SK-N-SH (cell line): ENCODE results near the gene BMPR1A. TPM values are rescaled to one million over a fixed set of nuclear protein-coding genes. Genes with fewer than 3 reads are reported as not detected.

ENCODE experiments used
- CTCF ChIA-PET: fragments of 300-600, 350-600 bp; formaldehyde crosslinking; extraction: SDS; loops from one replicate; lab custom pipeline; 2021; lab: Yijun Ruan, JAX
- POLR2A ChIA-PET: fragments of 350-600 bp; sonication (Branson Sonifier 250); formaldehyde crosslinking; extraction: SDS; loops from one replicate; lab custom pipeline; 2020; ENCODE audit warnings: antibody characterized with exemption, inconsistent platforms; lab: Yijun Ruan, JAX
- DNase-seq: peaks from one replicate; pipeline ENCODE4 v3.0.0; 2012
- H2AFZ ChIP-seq: fragments of 200-600 bp; sonication (generic); 2 replicates; pipeline ENCODE4 v1.8.1; 2016; ENCODE audit warnings: antibody characterized with exemption, mild to moderate bottlenecking, low read depth
- H3F3A ChIP-seq: fragments of 200-600 bp; sonication (generic); replicated peaks from 2 replicates; pipeline ENCODE3; 2016; ENCODE audit warnings: antibody characterized with exemption, mild to moderate bottlenecking; ENCODE audit not compliant: insufficient read depth
- H3K27ac ChIP-seq, 2 experiments: fragments of 200-500 bp in 1 of 2; fragments of 200-600 bp in 1 of 2; sonication (Bioruptor generic) in 1 of 2; sonication (generic), shearing (Covaris generic) in 1 of 2; 2 replicates each; pipeline versions ENCODE4 v1.5.1 to v1.6.1; 2014 to 2016; ENCODE audit warnings: low read depth in 2 of 2, inconsistent platforms in 1 of 2, low read length in 1 of 2, mild to moderate bottlenecking in 1 of 2, mixed read lengths in 1 of 2
- H3K27me3 ChIP-seq: fragments of 200-600 bp; sonication (generic), shearing (Covaris generic); 2 replicates; pipeline ENCODE4 v1.6.1; 2016; ENCODE audit warnings: mixed run types; ENCODE audit not compliant: insufficient read depth
- H3K36me3 ChIP-seq, 2 experiments: fragments of 200-500 bp in 1 of 2; fragments of 200-600 bp in 1 of 2; sonication (Bioruptor generic) in 1 of 2; sonication (generic) in 1 of 2; replicated peaks in 1 of 2; 2 replicates each; pipeline versions ENCODE3 to v1.5.1; 2014 to 2016; ENCODE audit warnings: low read length in 1 of 2, mild to moderate bottlenecking in 1 of 2; ENCODE audit not compliant: insufficient read depth in 2 of 2, control insufficient read depth in 1 of 2
- H3K4me1 ChIP-seq, 2 experiments: fragments of 200-500 bp in 1 of 2; fragments of 200-600 bp in 1 of 2; sonication (Bioruptor generic) in 1 of 2; sonication (generic), shearing (Covaris generic) in 1 of 2; 2 replicates each; pipeline versions ENCODE4 v1.5.1 to v1.6.1; 2014 to 2016; ENCODE audit warnings: low read depth in 1 of 2, low read length in 1 of 2, mixed run types in 1 of 2; ENCODE audit not compliant: insufficient read depth in 2 of 2, control insufficient read depth in 1 of 2
- H3K4me2 ChIP-seq: fragments of 200-600 bp; sonication (generic), shearing (Covaris generic); 2 replicates; pipeline ENCODE4 v1.6.1; 2017; ENCODE audit warnings: mixed run types
- H3K4me3 ChIP-seq, 2 experiments: fragments of 200-500 bp in 1 of 2; fragments of 200-600 bp in 1 of 2; sonication (Bioruptor generic) in 1 of 2; sonication (generic), shearing (Covaris generic) in 1 of 2; 2 replicates each; pipeline versions ENCODE4 v1.5.1 to v1.8.1; 2014 to 2016; ENCODE audit warnings: low read depth in 2 of 2, inconsistent platforms in 1 of 2, low read length in 1 of 2, mild to moderate bottlenecking in 1 of 2, mixed read lengths in 1 of 2, moderate library complexity in 1 of 2
- H3K79me2 ChIP-seq: fragments of 200-600 bp; sonication (generic); 2 replicates; pipeline ENCODE4 v1.8.1; 2017; ENCODE audit warnings: mild to moderate bottlenecking; ENCODE audit not compliant: insufficient read depth
- H3K9ac ChIP-seq: fragments of 200-600 bp; sonication (generic); 2 replicates; pipeline ENCODE4 v1.6.1; 2017; ENCODE audit warnings: mixed run types
- H3K9me2 ChIP-seq: fragments of 200-600 bp; sonication (generic); 2 replicates; pipeline ENCODE4 v1.6.1; 2017; ENCODE audit warnings: mixed run types
- H3K9me3 ChIP-seq: fragments of 200-600 bp; sonication (generic); 2 replicates; pipeline ENCODE4 v1.6.1; 2017; ENCODE audit warnings: mixed run types, mild to moderate bottlenecking, moderate library complexity
- H4K20me1 ChIP-seq: fragments of 200-600 bp; sonication (generic); 2 replicates; pipeline ENCODE4 v1.6.1; 2017; ENCODE audit warnings: mild to moderate bottlenecking, mixed run types; ENCODE audit not compliant: insufficient read depth
- CTCF ChIP-seq: fragments of 200-600 bp; sonication (generic); IDR thresholded peaks from 2 replicates; pipeline ENCODE4 v1.6.1; 2017; ENCODE audit warnings: antibody characterized with exemption, mild to moderate bottlenecking, moderate library complexity
- EZH2phosphoT487 ChIP-seq: fragments of 200-600 bp; sonication (generic); IDR thresholded peaks from 2 replicates; pipeline ENCODE4 v1.6.1; 2017; ENCODE audit warnings: low read depth, mixed run types, mild to moderate bottlenecking, antibody characterized with exemption, moderate library complexity, borderline replicate concordance
- FOSL2 ChIP-seq: IDR thresholded peaks from 2 replicates; pipeline ENCODE4 v1.4.0; 2012; ENCODE audit warnings: low read depth, mild to moderate bottlenecking, moderate library complexity, borderline replicate concordance
- GATA2 ChIP-seq: sonication (generic); formaldehyde crosslinking; IDR thresholded peaks from 2 replicates; pipeline ENCODE4 v1.5.0; 2020; ENCODE audit warnings: mild to moderate bottlenecking, missing genetic modification reagents
- IRF3 ChIP-seq: fragments of 150-350 bp; IDR thresholded peaks from 2 replicates; pipeline ENCODE4 v1.6.1; 2016; ENCODE audit warnings: mild to moderate bottlenecking, low read depth, low read length
- MXI1 ChIP-seq: IDR thresholded peaks from 2 replicates; pipeline ENCODE4 v1.6.1; 2012; ENCODE audit warnings: mild to moderate bottlenecking, low read depth, low read length, improper control_type of control experiment
- NRF1 ChIP-seq: IDR thresholded peaks from 2 replicates; pipeline ENCODE4 v1.6.1; 2012; ENCODE audit warnings: low read depth, mild to moderate bottlenecking, low read length
- REST ChIP-seq: IDR thresholded peaks from 2 replicates; pipeline ENCODE4 v1.6.1; 2012; ENCODE audit warnings: mild to moderate bottlenecking, low read depth, low read length, moderate library complexity
- RFX5 ChIP-seq: IDR thresholded peaks from 2 replicates; pipeline ENCODE4 v1.6.1; 2012; ENCODE audit warnings: mild to moderate bottlenecking, improper control_type of control experiment, low read length
- SIN3A ChIP-seq: IDR thresholded peaks from 2 replicates; pipeline ENCODE4 v1.6.1; 2012; ENCODE audit warnings: low read depth, mild to moderate bottlenecking, low read length, moderate library complexity, borderline replicate concordance
- TAF1 ChIP-seq: IDR thresholded peaks from 2 replicates; pipeline ENCODE4 v1.6.1; 2012; ENCODE audit warnings: low read depth, mild to moderate bottlenecking, low read length, moderate library complexity, borderline replicate concordance
- TEAD4 ChIP-seq: IDR thresholded peaks from 2 replicates; pipeline ENCODE4 v1.4.0; 2012; ENCODE audit warnings: mild to moderate bottlenecking, borderline replicate concordance; ENCODE audit not compliant: insufficient read depth
- USF1 ChIP-seq: IDR thresholded peaks from 2 replicates; pipeline ENCODE4 v1.4.0; 2012; ENCODE audit warnings: low read depth, borderline replicate concordance
- USF2 ChIP-seq: fragments of 150-350 bp; IDR thresholded peaks from 2 replicates; pipeline ENCODE4 v1.6.1; 2017; ENCODE audit warnings: antibody characterized with exemption, low read length, low read depth, borderline replicate concordance
- WGBS: methylation state at CpG from one replicate; pipeline ENCODE4 v1.1.6; 2017; ENCODE audit warnings: low lambda C conversion rate; 5-methylcytosine and 5-hydroxymethylcytosine counted together
- polyA plus RNA-seq, 3 experiments: library from polyadenylated mRNA; depleted of rRNA; stranded (reverse); fragments of >200 nt; gene quantifications; 2 replicates each; pipeline ENCODE4 v1.2.3, GENCODE V29; 2012

BMPR1A gene
- polyA plus RNA-seq, 1 of the 3 experiments (the other 2 are of a cell fraction), result 12.7 TPM

- Histone ChIP-seq H3K36me3 (no peaks in the 10 kb centered on the region), H3K79me2 (no peaks in the 10 kb centered on the region), H3K4me1 (peaks cover 6 to 11% of the 10 kb centered on the region in 2 experiments; a peak in 2 of 4 replicates), H3K9me2 (no peaks in the 10 kb centered on the region), H3K27me3 (no peaks in the 10 kb centered on the region), H3K27ac (no peak within 1 kb of the TSS), H3F3A (no peaks in the 10 kb centered on the region), H3K4me3 (no peak within 1 kb of the TSS), H3K9me3 (no peaks in the 10 kb centered on the region), H4K20me1 (no peaks in the 10 kb centered on the region), H3K4me2 (peak within 1 kb of the TSS; percentile 4; the same call in 1 of the 2 replicates), H2AFZ (peak within 1 kb of the TSS; percentile 29; the same call in 1 of the 2 replicates), H3K9ac (no peak within 1 kb of the TSS)
- POLR2A ChIA-PET, result no interaction called here
- CTCF ChIA-PET, result interaction anchor here (1.5 kb wide), 2 partner anchors 11 to 20 kb away, joined by 5 to 6 read pairs; no protein-coding TSS in a partner anchor
- WGBS, result 91% methylated on average over 8 of the region's 22 CpGs
- DNase-seq, result no peak
- TF ChIP-seq MXI1 (no peak), USF2 (no peak), TEAD4 (no peak), REST (no peak), IRF3 (no peak), USF1 (no peak), CTCF (no peak), GATA2 (CRISPR knock-in tag) (no peak), RFX5 (no peak), NRF1 (no peak), EZH2phosphoT487 (no peak), TAF1 (no peak), FOSL2 (no peak), SIN3A (no peak)
Observed at GRCh38 chr10:86958116-86958900, 201.9 kb downstream of the BMPR1A start, which contains the start of gene SNCG. SNCG (plus strand) TSS chr10:86958599; CDS start chr10:86958698, 99 bp downstream.
